ENCODE results near the gene DNAJB13.

DNAJB13 gene

GRCh38 chr11:73956876-73957653 is 6.2 kb downstream of the DNAJB13 start:
- no peak for FAIRE-seq

GRCh38 chr11:73957654-73958361 is 7.0 kb downstream of the DNAJB13 start:
- FAIRE-seq = no peak

GRCh38 chr11:73958521-73959141 is 7.8 kb downstream of the DNAJB13 start:
- FAIRE-seq = no peak

GRCh38 chr11:73961321-73961720 is 10.5 kb downstream of the DNAJB13 start:
- FAIRE-seq = no peak

- FAIRE-seq = no peak
These were observed 11.4 kb downstream of the DNAJB13 start for GRCh38 chr11:73962101-73962705.

GRCh38 chr11:73963861-73964260 is 13.0 kb downstream of the DNAJB13 start:
- no peak for FAIRE-seq

GRCh38 chr11:73965076-73965763 is 14.4 kb downstream of the DNAJB13 start:
- no peak for FAIRE-seq

GRCh38 chr11:73965764-73966121 is 14.9 kb downstream of the DNAJB13 start:
- no peak for FAIRE-seq

GRCh38 chr11:73968356-73968966 is 17.6 kb downstream of the DNAJB13 start:
- no peak for FAIRE-seq

- FAIRE-seq = no peak
These were observed 18.3 kb downstream of the DNAJB13 start for GRCh38 chr11:73969091-73969490.

GRCh38 chr11:73969991-73970800 is 19.4 kb downstream of the DNAJB13 start:
- FAIRE-seq = no peak

GRCh38 chr11:73971175-73971719 is 20.4 kb downstream of the DNAJB13 start:
- no peak for FAIRE-seq

- FAIRE-seq = no peak
These were observed 21.4 kb downstream of the DNAJB13 start for GRCh38 chr11:73972187-73972586.

- no peak for FAIRE-seq
These were observed 22.0 kb downstream of the DNAJB13 start for GRCh38 chr11:73972620-73973449.

GRCh38 chr11:73974604-73975478 is 24.0 kb downstream of the DNAJB13 start:
- FAIRE-seq = no peak

GRCh38 chr11:73975479-73975757 is 24.6 kb downstream of the DNAJB13 start:
- FAIRE-seq = no peak

- no peak for FAIRE-seq
These were observed 25.8 kb downstream of the DNAJB13 start for GRCh38 chr11:73976451-73977151.

- no peak for FAIRE-seq
These were observed 27.2 kb downstream of the DNAJB13 start for GRCh38 chr11:73977856-73978519.
